Fibroblast of lung (primary cell): Measurements from ENCODE around the gene AFAP1L1.

Experiments
- EZH2 ChIP-seq: IDR thresholded peaks from 2 replicates; pipeline ENCODE4 v1.5.1; 2012; ENCODE audit warnings: low read length, control low read depth, mild to moderate bottlenecking; ENCODE audit errors: missing control alignments
- TF ChIP-seq, protein P1 (sequence below), 2 donors: IDR thresholded peaks in 1 of 2; conservative IDR thresholded peaks in 1 of 2; 1 replicate in 1 of 2; 2 replicates in 1 of 2; pipeline ENCODE4 v1.5.1; 2011 to 2012; ENCODE audit warnings: low read length in 2 of 2, control low read depth in 1 of 2, inconsistent platforms in 1 of 2, low read depth in 1 of 2, mild to moderate bottlenecking in 1 of 2

DNA sequence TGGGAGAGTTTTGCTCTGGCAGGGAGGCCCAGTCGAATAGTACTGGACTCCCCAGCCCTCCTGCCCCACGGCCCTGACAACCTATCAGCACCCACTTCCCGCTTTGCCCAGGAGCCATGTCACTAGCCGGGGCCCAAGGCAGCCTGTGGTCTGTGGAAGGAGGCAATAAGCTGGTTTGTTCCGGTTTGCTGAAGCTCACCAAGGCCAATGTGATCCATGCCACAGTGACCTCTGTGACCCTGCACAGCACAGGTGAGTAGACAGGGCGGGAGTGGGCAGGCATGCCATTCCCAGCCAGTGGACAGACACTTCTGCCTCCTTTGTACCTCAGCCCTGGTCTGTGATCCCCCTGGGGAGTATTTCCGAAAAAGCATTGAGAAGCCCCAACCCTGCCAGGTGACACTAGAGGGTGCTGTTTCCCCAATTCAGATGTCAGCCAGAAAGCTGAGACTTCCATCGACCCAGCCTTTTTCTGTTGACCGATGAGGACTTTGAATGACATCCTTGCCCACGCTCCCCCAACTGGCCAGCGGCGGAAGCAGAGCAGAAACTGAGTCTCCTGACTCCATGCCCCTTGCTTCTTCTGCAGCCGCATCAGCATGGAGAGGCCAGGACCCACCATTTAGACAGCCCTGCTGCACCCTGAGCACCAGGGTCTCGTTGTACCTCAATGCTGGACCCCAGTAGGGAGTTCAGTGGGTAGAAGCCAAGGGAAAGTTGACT lies 95.8 kb downstream of the AFAP1L1 start:
- TF ChIP-seq, protein P1, sequence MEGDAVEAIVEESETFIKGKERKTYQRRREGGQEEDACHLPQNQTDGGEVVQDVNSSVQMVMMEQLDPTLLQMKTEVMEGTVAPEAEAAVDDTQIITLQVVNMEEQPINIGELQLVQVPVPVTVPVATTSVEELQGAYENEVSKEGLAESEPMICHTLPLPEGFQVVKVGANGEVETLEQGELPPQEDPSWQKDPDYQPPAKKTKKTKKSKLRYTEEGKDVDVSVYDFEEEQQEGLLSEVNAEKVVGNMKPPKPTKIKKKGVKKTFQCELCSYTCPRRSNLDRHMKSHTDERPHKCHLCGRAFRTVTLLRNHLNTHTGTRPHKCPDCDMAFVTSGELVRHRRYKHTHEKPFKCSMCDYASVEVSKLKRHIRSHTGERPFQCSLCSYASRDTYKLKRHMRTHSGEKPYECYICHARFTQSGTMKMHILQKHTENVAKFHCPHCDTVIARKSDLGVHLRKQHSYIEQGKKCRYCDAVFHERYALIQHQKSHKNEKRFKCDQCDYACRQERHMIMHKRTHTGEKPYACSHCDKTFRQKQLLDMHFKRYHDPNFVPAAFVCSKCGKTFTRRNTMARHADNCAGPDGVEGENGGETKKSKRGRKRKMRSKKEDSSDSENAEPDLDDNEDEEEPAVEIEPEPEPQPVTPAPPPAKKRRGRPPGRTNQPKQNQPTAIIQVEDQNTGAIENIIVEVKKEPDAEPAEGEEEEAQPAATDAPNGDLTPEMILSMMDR (conservative IDR thresholded peaks at IDR 0.05 in 1 of 2, IDR thresholded peaks at IDR 0.05 in 1 of 2; ENCODE audit: low read depth in 1 of 2, low read length in 2 of 2), result peak; percentile 82 to 86
- TF ChIP-seq EZH2, result no peak
